ENCODE results near the gene MTHFD1L.
A peak's percentile ranks its signal among the peaks of the same experiment; 100 is the strongest.

Gene MTHFD1L

GRCh38 chr6:151010071-151010470 is 144.6 kb downstream of the MTHFD1L start:
- Histone ChIP-seq H3K4me1 (ENCODE audit: insufficient read depth, low read length) (no peaks in the 10 kb centered on the region), H3K9me3 (ENCODE audit: insufficient read depth, low read length, severe bottlenecking) (no peaks in the 10 kb centered on the region), H2AFZ (ENCODE audit: low read depth, low read length) (no peak overlapping the region), H3K4me2 (ENCODE audit: insufficient read depth, low read length) (no peak overlapping the region), H3K27ac (ENCODE audit: low read length) (no peak overlapping the region), H3K36me3 (ENCODE audit: insufficient read depth, low read length) (peaks cover 56% of the 10 kb centered on the region), H4K20me1 (ENCODE audit: insufficient read depth, low read length) (peaks cover 6% of the 10 kb centered on the region), H3K79me2 (ENCODE audit: insufficient read depth, low read length) (no peaks in the 10 kb centered on the region), H3K9ac (ENCODE audit: low read depth, low read length) (no peak overlapping the region), H3K4me3 (ENCODE audit: low read depth in 1 of 2, low read length in 2 of 2) (no peak overlapping the region), H3K27me3 (ENCODE audit: insufficient read depth, low read length, poor library complexity) (no peaks in the 10 kb centered on the region)
- no peak for TF ChIP-seq EZH2 (IDR thresholded peaks at IDR 0.05; ENCODE audit: borderline replicate concordance, low read depth, low read length, severe bottlenecking)
- no peak for TF ChIP-seq CTCF (IDR thresholded peaks at IDR 0.05; ENCODE audit: borderline replicate concordance, extremely low read depth, low read length, poor library complexity, severe bottlenecking)
- no peak for ATAC-seq (ENCODE audit: insufficient read depth, low read depth)
- DNase-seq = no peak

- Histone ChIP-seq H3K27me3 (ENCODE audit: insufficient read depth, low read length, poor library complexity) (no peaks in the 10 kb centered on the region), H3K79me2 (ENCODE audit: insufficient read depth, low read length) (no peaks in the 10 kb centered on the region), H2AFZ (ENCODE audit: low read depth, low read length) (no peak overlapping the region), H3K4me2 (ENCODE audit: insufficient read depth, low read length) (no peak overlapping the region), H3K36me3 (ENCODE audit: insufficient read depth, low read length) (peaks cover 68% of the 10 kb centered on the region), H3K4me1 (ENCODE audit: insufficient read depth, low read length) (no peaks in the 10 kb centered on the region), H3K27ac (ENCODE audit: low read length) (no peak overlapping the region), H3K4me3 (ENCODE audit: low read depth in 1 of 2, low read length in 2 of 2) (no peak overlapping the region), H3K9me3 (ENCODE audit: insufficient read depth, low read length, severe bottlenecking) (no peaks in the 10 kb centered on the region), H3K9ac (ENCODE audit: low read depth, low read length) (no peak overlapping the region), H4K20me1 (ENCODE audit: insufficient read depth, low read length) (no peaks in the 10 kb centered on the region; the same call in 1 of the 2 replicates)
- ATAC-seq (ENCODE audit: insufficient read depth, low read depth) = no peak
- no peak for DNase-seq
- TF ChIP-seq EZH2 (IDR thresholded peaks at IDR 0.05; ENCODE audit: borderline replicate concordance, low read depth, low read length, severe bottlenecking) = no peak
- TF ChIP-seq CTCF (IDR thresholded peaks at IDR 0.05; ENCODE audit: borderline replicate concordance, extremely low read depth, low read length, poor library complexity, severe bottlenecking) = no peak
Observed at GRCh38 chr6:151012321-151013294, 147.1 kb downstream of the MTHFD1L start.

GRCh38 chr6:151014404-151015100 is 149.1 kb downstream of the MTHFD1L start:
- Histone ChIP-seq H3K4me2 (ENCODE audit: insufficient read depth, low read length) (no peak overlapping the region), H3K9ac (ENCODE audit: low read depth, low read length) (no peak overlapping the region), H3K36me3 (ENCODE audit: insufficient read depth, low read length) (peaks cover 83% of the 10 kb centered on the region), H3K4me3 (ENCODE audit: low read depth in 1 of 2, low read length in 2 of 2) (no peak overlapping the region), H3K9me3 (ENCODE audit: insufficient read depth, low read length, severe bottlenecking) (no peaks in the 10 kb centered on the region), H3K27ac (ENCODE audit: low read length) (no peak overlapping the region), H3K4me1 (ENCODE audit: insufficient read depth, low read length) (no peaks in the 10 kb centered on the region), H4K20me1 (ENCODE audit: insufficient read depth, low read length) (no peaks in the 10 kb centered on the region; the same call in 1 of the 2 replicates), H2AFZ (ENCODE audit: low read depth, low read length) (no peak overlapping the region), H3K27me3 (ENCODE audit: insufficient read depth, low read length, poor library complexity) (no peaks in the 10 kb centered on the region), H3K79me2 (ENCODE audit: insufficient read depth, low read length) (no peaks in the 10 kb centered on the region)
- ATAC-seq (ENCODE audit: insufficient read depth, low read depth) (peak; percentile 83), DNase-seq (peak; percentile 57)
- TF ChIP-seq EZH2 (IDR thresholded peaks at IDR 0.05; ENCODE audit: borderline replicate concordance, low read depth, low read length, severe bottlenecking) = no peak
- TF ChIP-seq CTCF (IDR thresholded peaks at IDR 0.05; ENCODE audit: borderline replicate concordance, extremely low read depth, low read length, poor library complexity, severe bottlenecking) = peak; percentile 94

Measured in DND-41 (cell line).